ENCODE data around the gene USP7. TPM values are rescaled to one million over a fixed set of nuclear protein-coding genes. Genes with fewer than 3 reads are reported as not detected.

Gene USP7
- total RNA-seq, 3 donors from 2014 or later, result 125 to 144 (median 130) TPM

- no peak for DNase-seq
- Histone ChIP-seq H3K4me3 (no peak overlapping the region), H3K36me3 (ENCODE audit: low read depth) (no peaks in the 10 kb centered on the region), H3K9me3 (no peaks in the 10 kb centered on the region), H3K4me1 (ENCODE audit: low read depth) (peaks cover 17% of the 10 kb centered on the region)
- no peak for ATAC-seq
- intact Hi-C loops (cut with DNase I, micrococcal nuclease), result loop anchor here in 1 of 2 donors (10.0 kb wide), 1 partner anchor 96 kb away; no protein-coding TSS in a partner anchor
- no peak for TF ChIP-seq CTCF (IDR thresholded peaks at IDR 0.05)
Observed at GRCh38 chr16:9000664-9001063, 37.0 kb upstream of the USP7 start.

- intact Hi-C loops (cut with DNase I, micrococcal nuclease), result loop anchor here in 1 of 2 donors (10.0 kb wide), 1 partner anchor 95 kb away; no protein-coding TSS in a partner anchor
- TF ChIP-seq CTCF (IDR thresholded peaks at IDR 0.05), result no peak
- ATAC-seq, result no peak
- no peak for DNase-seq
- Histone ChIP-seq H3K4me1 (ENCODE audit: low read depth) (peaks cover 17% of the 10 kb centered on the region), H3K4me3 (no peak overlapping the region), H3K36me3 (ENCODE audit: low read depth) (no peaks in the 10 kb centered on the region), H3K9me3 (no peaks in the 10 kb centered on the region)
Observed at GRCh38 chr16:8999800-9000199, 36.1 kb upstream of the USP7 start.

- no peak for DNase-seq
- H3K9me3 ChIP-seq, result no peaks in the 10 kb centered on the region
- H3K4me1 ChIP-seq (ENCODE audit: low read depth), result peaks cover 4% of the 10 kb centered on the region
- H3K4me3 ChIP-seq, result no peak overlapping the region
- no peak for TF ChIP-seq CTCF (IDR thresholded peaks at IDR 0.05)
- H3K36me3 ChIP-seq (ENCODE audit: low read depth), result no peaks in the 10 kb centered on the region
- ATAC-seq, result no peak
- intact Hi-C loops (cut with DNase I, micrococcal nuclease), result no loop called here
Observed at GRCh38 chr16:8998108-8998507, 34.4 kb upstream of the USP7 start.

GRCh38 chr16:8996891-8997290, 33.2 kb upstream of the USP7 start:
- no peak for TF ChIP-seq CTCF (IDR thresholded peaks at IDR 0.05)
- Histone ChIP-seq H3K4me1 (ENCODE audit: low read depth) (peaks cover 3% of the 10 kb centered on the region), H3K36me3 (ENCODE audit: low read depth) (no peaks in the 10 kb centered on the region), H3K4me3 (no peak overlapping the region), H3K9me3 (no peaks in the 10 kb centered on the region)
- DNase-seq (no peak), ATAC-seq (no peak)
- intact Hi-C loops (cut with DNase I, micrococcal nuclease), result no loop called here

- ATAC-seq, result no peak
- Histone ChIP-seq H3K4me3 (no peak overlapping the region), H3K36me3 (ENCODE audit: low read depth) (no peaks in the 10 kb centered on the region), H3K4me1 (ENCODE audit: low read depth) (peaks cover 25% of the 10 kb centered on the region), H3K9me3 (no peaks in the 10 kb centered on the region)
- TF ChIP-seq CTCF (IDR thresholded peaks at IDR 0.05), result no peak
- DNase-seq, result no peak
- intact Hi-C loops (cut with DNase I, micrococcal nuclease), result no loop called here
Observed at GRCh38 chr16:8990445-8990844, 26.7 kb upstream of the USP7 start.

Measured in mucosa of descending colon (tissue), 3 donors.